Cerebellar cortex (tissue), 1 donor: ENCODE results near the gene ATAD5.
A peak's percentile ranks its signal among the peaks of the same experiment; 100 is the strongest.
"Not testable (repeated sequence)": the region's sequence is repeated elsewhere in the genome, so short reads cannot be mapped to it uniquely, and the experiment has no call there.

ENCODE experiments used
- DNase-seq: peaks from one replicate; pipeline ENCODE4 v3.0.0-alpha.2; 2015; ENCODE audit warnings: low spot score

The ATAD5 gene

GRCh38 chr17:30831663-30832437, at the start of gene ATAD5:
Gene ATAD5, plus strand, starts transcription at chr17:30831966. Its CDS starts 382 bp downstream, at chr17:30832348.
- DNase-seq = peak; percentile 90

- no peak for DNase-seq
Observed at GRCh38 chr17:30782206-30782605, 49.6 kb upstream of the ATAD5 start.

- no peak for DNase-seq
Observed at GRCh38 chr17:30788918-30789317, 42.8 kb upstream of the ATAD5 start.

- DNase-seq = no peak
Observed at GRCh38 chr17:30790279-30790678, 41.5 kb upstream of the ATAD5 start.

GRCh38 chr17:30793282-30793977, 38.3 kb upstream of the ATAD5 start:
- no peak for DNase-seq

GRCh38 chr17:30794372-30794771, 37.4 kb upstream of the ATAD5 start:
- DNase-seq = no peak

- DNase-seq = no peak
Observed at GRCh38 chr17:30796016-30796415, 35.8 kb upstream of the ATAD5 start.

GRCh38 chr17:30801671-30802070, 30.1 kb upstream of the ATAD5 start:
- no peak for DNase-seq

- no peak for DNase-seq
Observed at GRCh38 chr17:30805944-30806456, 25.8 kb upstream of the ATAD5 start.

- no peak for DNase-seq
Observed at GRCh38 chr17:30807896-30808295, 23.9 kb upstream of the ATAD5 start.

- DNase-seq = no peak
Observed at GRCh38 chr17:30808785-30809286, 22.9 kb upstream of the ATAD5 start.

- DNase-seq = no peak
Observed at GRCh38 chr17:30809867-30810266, 21.9 kb upstream of the ATAD5 start.

- no peak for DNase-seq
Observed at GRCh38 chr17:30812218-30813177, 19.3 kb upstream of the ATAD5 start.

GRCh38 chr17:30814236-30814635, 17.5 kb upstream of the ATAD5 start:
- DNase-seq = not testable (repeated sequence)

- not testable (repeated sequence) for DNase-seq
Observed at GRCh38 chr17:30814860-30815259, 16.9 kb upstream of the ATAD5 start.

- no peak for DNase-seq
Observed at GRCh38 chr17:30816165-30816564, 15.6 kb upstream of the ATAD5 start.

GRCh38 chr17:30819971-30820705, 11.6 kb upstream of the ATAD5 start:
- no peak for DNase-seq

- no peak for DNase-seq
Observed at GRCh38 chr17:30821871-30822723, 9.7 kb upstream of the ATAD5 start.

- DNase-seq = not testable (repeated sequence)
Observed at GRCh38 chr17:30822919-30823318, 8.8 kb upstream of the ATAD5 start.

GRCh38 chr17:30823421-30823820, 8.3 kb upstream of the ATAD5 start:
- DNase-seq = no peak
